HUES64 (cell line): Measurements from ENCODE around the gene C1orf198.

ENCODE experiments used
- H3K27ac ChIP-seq: 2 replicates; pipeline ENCODE4 v1.7.0; 2013; ENCODE audit warnings: low read depth, low read length, inconsistent platforms
- H3K27me3 ChIP-seq: 2 replicates; pipeline ENCODE4 v1.6.1; 2013; ENCODE audit warnings: mild to moderate bottlenecking, low read length; ENCODE audit not compliant: insufficient read depth
- H3K36me3 ChIP-seq: 2 replicates; pipeline ENCODE4 v1.6.1; 2013; ENCODE audit warnings: mild to moderate bottlenecking, low read length; ENCODE audit not compliant: insufficient read depth
- H3K4me1 ChIP-seq: 2 replicates; pipeline ENCODE4 v1.6.1; 2013; ENCODE audit warnings: mild to moderate bottlenecking, low read length, moderate library complexity; ENCODE audit not compliant: insufficient read depth
- H3K4me3 ChIP-seq: 2 replicates; pipeline ENCODE4 v1.5.1; 2013; ENCODE audit warnings: mild to moderate bottlenecking, low read length, moderate library complexity
- H3K9ac ChIP-seq: 2 replicates; pipeline ENCODE4 v1.6.1; 2013; ENCODE audit warnings: mild to moderate bottlenecking, low read depth, low read length
- H3K9me3 ChIP-seq: 2 replicates; pipeline ENCODE4 v1.6.1; 2013; ENCODE audit warnings: low read depth, low read length; ENCODE audit not compliant: insufficient read depth
- WGBS: fragments of 150-250, 120-280 bp; methylation state at CpG from one replicate; pipeline ENCODE4 v1.1.7; 2013; ENCODE audit warnings: missing lambda C conversion rate; 5-methylcytosine and 5-hydroxymethylcytosine counted together

Gene C1orf198

GRCh38 chr1:230884646-230885045, 16.3 kb upstream of the C1orf198 start:
- no peaks in the 10 kb centered on the region for H3K36me3 ChIP-seq
- no peak overlapping the region for H3K4me3 ChIP-seq
- no peaks in the 10 kb centered on the region for H3K9me3 ChIP-seq
- no peaks in the 10 kb centered on the region for H3K27me3 ChIP-seq
- H3K9ac ChIP-seq, result no peak overlapping the region
- H3K27ac ChIP-seq, result no peak overlapping the region
- WGBS, result 88% methylated on average over 2 of the region's 2 CpGs
- H3K4me1 ChIP-seq, result no peaks in the 10 kb centered on the region

- H3K9ac ChIP-seq, result no peak overlapping the region
- peaks cover under 1% of the 10 kb centered on the region; the same call in 1 of the 2 replicates for H3K4me1 ChIP-seq
- H3K9me3 ChIP-seq, result no peaks in the 10 kb centered on the region
- H3K36me3 ChIP-seq, result no peaks in the 10 kb centered on the region
- no peak overlapping the region for H3K4me3 ChIP-seq
- H3K27me3 ChIP-seq, result no peaks in the 10 kb centered on the region
- no peak overlapping the region for H3K27ac ChIP-seq
- 96% methylated on average over 4 of the region's 4 CpGs for WGBS
Measured at GRCh38 chr1:230883967-230884366, 15.6 kb upstream of the C1orf198 start.

- Histone ChIP-seq H3K4me1 (peaks cover 5% of the 10 kb centered on the region; the same call in 1 of the 2 replicates), H3K9ac (no peak overlapping the region), H3K27me3 (no peaks in the 10 kb centered on the region), H3K36me3 (no peaks in the 10 kb centered on the region), H3K27ac (no peak overlapping the region), H3K4me3 (no peak overlapping the region), H3K9me3 (no peaks in the 10 kb centered on the region)
- 57% methylated on average over 6 of the region's 8 CpGs for WGBS
Measured at GRCh38 chr1:230879778-230880177, 11.5 kb upstream of the C1orf198 start.

- Histone ChIP-seq H3K9ac (no peak overlapping the region), H3K27ac (no peak overlapping the region)
- WGBS, result 71% methylated on average over 4 of the region's 5 CpGs
Measured at GRCh38 chr1:230878591-230878990, 10.3 kb upstream of the C1orf198 start.

GRCh38 chr1:230877924-230878590, 9.7 kb upstream of the C1orf198 start:
- no peaks in the 10 kb centered on the region for H3K27me3 ChIP-seq
- no peak overlapping the region for H3K4me3 ChIP-seq
- WGBS, result 97% methylated on average over 4 of the region's 4 CpGs
- no peaks in the 10 kb centered on the region for H3K9me3 ChIP-seq
- H3K36me3 ChIP-seq, result no peaks in the 10 kb centered on the region
- H3K4me1 ChIP-seq, result peaks cover 5% of the 10 kb centered on the region; the same call in 1 of the 2 replicates
- H3K9ac ChIP-seq, result no peak overlapping the region
- H3K27ac ChIP-seq, result no peak overlapping the region

More at GRCh38 chr1:230878591-230878990, 10.3 kb upstream of the C1orf198 start:
- Histone ChIP-seq H3K36me3 (no peaks in the 10 kb centered on the region), H3K27me3 (no peaks in the 10 kb centered on the region), H3K9me3 (no peaks in the 10 kb centered on the region), H3K4me3 (no peak overlapping the region), H3K4me1 (peaks cover 5% of the 10 kb centered on the region; the same call in 1 of the 2 replicates)

- no peaks in the 10 kb centered on the region for H3K36me3 ChIP-seq
- H3K9ac ChIP-seq, result no peak overlapping the region
- 86% methylated on average over 14 of the region's 14 CpGs for WGBS
- H3K9me3 ChIP-seq, result no peaks in the 10 kb centered on the region
- no peaks in the 10 kb centered on the region for H3K27me3 ChIP-seq
- H3K4me1 ChIP-seq, result peaks cover 5% of the 10 kb centered on the region; the same call in 1 of the 2 replicates
- no peak overlapping the region for H3K27ac ChIP-seq
- H3K4me3 ChIP-seq, result no peak overlapping the region
Measured at GRCh38 chr1:230877146-230877923, 9.0 kb upstream of the C1orf198 start.

GRCh38 chr1:230876660-230877059, 8.3 kb upstream of the C1orf198 start:
- H3K9ac ChIP-seq, result no peak overlapping the region
- no peaks in the 10 kb centered on the region for H3K9me3 ChIP-seq
- no peak overlapping the region for H3K27ac ChIP-seq
- 89% methylated on average over 6 of the region's 6 CpGs for WGBS
- H3K4me1 ChIP-seq, result peaks cover 5% of the 10 kb centered on the region; the same call in 1 of the 2 replicates
- H3K36me3 ChIP-seq, result no peaks in the 10 kb centered on the region
- no peak overlapping the region for H3K4me3 ChIP-seq
- H3K27me3 ChIP-seq, result no peaks in the 10 kb centered on the region

- no peaks in the 10 kb centered on the region for H3K36me3 ChIP-seq
- H3K4me1 ChIP-seq, result peaks cover 5% of the 10 kb centered on the region; the same call in 1 of the 2 replicates
- no peak overlapping the region for H3K9ac ChIP-seq
- no peaks in the 10 kb centered on the region for H3K9me3 ChIP-seq
- no peak overlapping the region for H3K4me3 ChIP-seq
- WGBS, result 93% methylated on average over 8 of the region's 8 CpGs
- no peaks in the 10 kb centered on the region for H3K27me3 ChIP-seq
- H3K27ac ChIP-seq, result no peak overlapping the region
Measured at GRCh38 chr1:230875370-230875769, 7.0 kb upstream of the C1orf198 start.

GRCh38 chr1:230870916-230871315, 2.6 kb upstream of the C1orf198 start:
- Histone ChIP-seq H3K4me1 (peaks cover 16% of the 10 kb centered on the region), H3K27ac (no peak overlapping the region), H3K9me3 (no peaks in the 10 kb centered on the region), H3K4me3 (no peak overlapping the region), H3K9ac (no peak overlapping the region), H3K36me3 (no peaks in the 10 kb centered on the region; the same call in 1 of the 2 replicates), H3K27me3 (peaks cover 10% of the 10 kb centered on the region)
- 97% methylated on average over 4 of the region's 4 CpGs for WGBS

- peak overlapping the region; percentile 99 for H3K9ac ChIP-seq
- peaks cover 16% of the 10 kb centered on the region for H3K4me1 ChIP-seq
- WGBS, result 86% methylated on average over 3 of the region's 4 CpGs
- H3K27me3 ChIP-seq, result peaks cover 10% of the 10 kb centered on the region
- H3K36me3 ChIP-seq, result no peaks in the 10 kb centered on the region; the same call in 1 of the 2 replicates
- H3K4me3 ChIP-seq, result peak overlapping the region; percentile 74
- peak overlapping the region; percentile 87 for H3K27ac ChIP-seq
- no peaks in the 10 kb centered on the region for H3K9me3 ChIP-seq
Measured at GRCh38 chr1:230869500-230869899, 1.2 kb upstream of the C1orf198 start.

- H3K27me3 ChIP-seq, result peaks cover 10% of the 10 kb centered on the region
- H3K9me3 ChIP-seq, result no peaks in the 10 kb centered on the region
- peak overlapping the region; percentile 87 for H3K27ac ChIP-seq
- H3K4me3 ChIP-seq, result peak overlapping the region; percentile 74
- no peaks in the 10 kb centered on the region; the same call in 1 of the 2 replicates for H3K36me3 ChIP-seq
- peak overlapping the region; percentile 99 for H3K9ac ChIP-seq
- H3K4me1 ChIP-seq, result peaks cover 16% of the 10 kb centered on the region
- WGBS, result 5% methylated on average over 40 of the region's 40 CpGs
Measured at GRCh38 chr1:230868736-230869385, 540 bp upstream of the C1orf198 start.
